Measurements from ENCODE around the gene GRIK4. TPM values are rescaled to one million over a fixed set of nuclear protein-coding genes. Genes with fewer than 3 reads are reported as not detected.

Gene GRIK4
- total RNA-seq, 1 experiment from 2014 or later, result 3.3 TPM

- no peak for DNase-seq (ENCODE audit: low spot score)
- Mint-ChIP-seq H3K27me3 (ENCODE audit: low read depth) (no peaks in the 10 kb centered on the region; the same call in 1 of the 2 replicates), H3K4me1 (peaks cover 11% of the 10 kb centered on the region), H3K36me3 (no peaks in the 10 kb centered on the region), H3K27ac (no peak overlapping the region), H3K9me3 (peaks cover 24% of the 10 kb centered on the region), H3K4me3 (no peak overlapping the region)
- ChIA-PET CTCF (no interaction called here), POLR2A (no interaction called here)
- TF ChIP-seq CTCF (IDR thresholded peaks at IDR 0.05) (no peak), USF2 (CRISPR knock-in tag; IDR thresholded peaks at IDR 0.05) (no peak)
- ATAC-seq, result peak; percentile 64
These were observed 492.8 kb downstream of the GRIK4 start for GRCh38 chr11:121004206-121004840.

GRCh38 chr11:121006922-121007321 is 495.4 kb downstream of the GRIK4 start:
- H3K4me3 Mint-ChIP-seq, result no peak overlapping the region
- POLR2A ChIA-PET, result no interaction called here
- peaks cover 14% of the 10 kb centered on the region for H3K4me1 Mint-ChIP-seq
- CTCF ChIA-PET, result no interaction called here
- no peak for TF ChIP-seq MLX (CRISPR knock-in tag; IDR thresholded peaks at IDR 0.05)
- no peak for TF ChIP-seq ERG (CRISPR knock-in tag; IDR thresholded peaks at IDR 0.05)
- H3K9me3 Mint-ChIP-seq, result peaks cover 26% of the 10 kb centered on the region
- H3K27me3 Mint-ChIP-seq (ENCODE audit: low read depth), result no peaks in the 10 kb centered on the region; the same call in 1 of the 2 replicates
- H3K27ac Mint-ChIP-seq, result no peak overlapping the region
- no peaks in the 10 kb centered on the region for H3K36me3 Mint-ChIP-seq
- no peak for DNase-seq (ENCODE audit: low spot score)
- no peak for ATAC-seq

GRCh38 chr11:121008551-121008950 is 497.0 kb downstream of the GRIK4 start:
- Mint-ChIP-seq H3K4me3 (no peak overlapping the region), H3K27me3 (ENCODE audit: low read depth) (no peaks in the 10 kb centered on the region; the same call in 1 of the 2 replicates), H3K4me1 (peaks cover 19% of the 10 kb centered on the region), H3K36me3 (no peaks in the 10 kb centered on the region), H3K27ac (no peak overlapping the region), H3K9me3 (peaks cover 36% of the 10 kb centered on the region)
- ChIA-PET CTCF (no interaction called here), POLR2A (no interaction called here)
- ATAC-seq (no peak), DNase-seq (ENCODE audit: low spot score) (no peak)
- TF ChIP-seq MXD4 (CRISPR knock-in tag; IDR thresholded peaks at IDR 0.05; ENCODE audit: borderline replicate concordance) (no peak), ERG (CRISPR knock-in tag; IDR thresholded peaks at IDR 0.05) (no peak), ZNF671 (CRISPR knock-in tag; IDR thresholded peaks at IDR 0.05) (no peak), CREM (CRISPR knock-in tag; IDR thresholded peaks at IDR 0.05) (no peak), ESRRA (CRISPR knock-in tag; IDR thresholded peaks at IDR 0.05; ENCODE audit: borderline replicate concordance) (no peak), GRHL2 (CRISPR knock-in tag; IDR thresholded peaks at IDR 0.05; ENCODE audit: insufficient replicate concordance, severe bottlenecking) (no peak), ZNF232 (CRISPR knock-in tag; IDR thresholded peaks at IDR 0.05) (no peak), ZNF138 (CRISPR knock-in tag; conservative IDR thresholded peaks at IDR 0.05) (no peak), SMAD4 (CRISPR knock-in tag; IDR thresholded peaks at IDR 0.05) (no peak), CTCF (IDR thresholded peaks at IDR 0.05) (no peak), ZNF219 (CRISPR knock-in tag; IDR thresholded peaks at IDR 0.05; ENCODE audit: borderline replicate concordance) (no peak), ATF1 (CRISPR knock-in tag; IDR thresholded peaks at IDR 0.05) (no peak), ATF2 (CRISPR knock-in tag; IDR thresholded peaks at IDR 0.05; ENCODE audit: borderline replicate concordance, low read depth) (no peak), ATF3 (CRISPR knock-in tag; conservative IDR thresholded peaks at IDR 0.05) (no peak), NFYB (CRISPR knock-in tag; conservative IDR thresholded peaks at IDR 0.05; ENCODE audit: low read depth) (no peak), JAZF1 (CRISPR knock-in tag; IDR thresholded peaks at IDR 0.05) (no peak), TEAD4 (CRISPR knock-in tag; IDR thresholded peaks at IDR 0.05) (no peak)

Data from WTC11 (cell line).